GM12872 (cell line): ENCODE data around the gene TAF10.

Source experiments
- CTCF ChIP-seq: IDR thresholded peaks from 3 replicates; pipeline ENCODE4 v1.5.1; 2011; ENCODE audit warnings: low read depth, mild to moderate bottlenecking, low read length, moderate library complexity; ENCODE audit not compliant: insufficient read depth

The TAF10 gene

GRCh38 chr11:6632116-6633073, 20.4 kb upstream of the TAF10 start:
- no peak for TF ChIP-seq CTCF

GRCh38 chr11:6631361-6631890, 19.4 kb upstream of the TAF10 start:
- no peak for TF ChIP-seq CTCF

- no peak for TF ChIP-seq CTCF
Observed at GRCh38 chr11:6630632-6631291, 18.7 kb upstream of the TAF10 start.

GRCh38 chr11:6629892-6630631, 18.0 kb upstream of the TAF10 start:
- TF ChIP-seq CTCF: no peak

GRCh38 chr11:6629573-6629891, 17.5 kb upstream of the TAF10 start:
- no peak for TF ChIP-seq CTCF

GRCh38 chr11:6628526-6628925, 16.5 kb upstream of the TAF10 start:
- no peak for TF ChIP-seq CTCF

GRCh38 chr11:6627762-6628241, 15.8 kb upstream of the TAF10 start:
- no peak for TF ChIP-seq CTCF
